CD14-positive monocyte (primary cell): Measurements from ENCODE around the gene NUP205. TPM values are rescaled to one million over a fixed set of nuclear protein-coding genes. Genes with fewer than 3 reads are reported as not detected.

Experiments
- DNase-seq, 3 donors: peaks; one replicate each; pipeline ENCODE4 v3.0.0-alpha.2; 2011 to 2022
- H2AFZ ChIP-seq: 2 replicates; pipeline ENCODE4 v1.6.0; 2012; ENCODE audit warnings: mild to moderate bottlenecking, low read depth, low read length, inconsistent platforms; ENCODE audit not compliant: insufficient read depth, poor library complexity, severe bottlenecking
- H3K27ac ChIP-seq, 2 donors: 1 replicate in 1 of 2; 2 replicates in 1 of 2; pipeline ENCODE4 v1.5.1; 2012 to 2013; ENCODE audit warnings: low read length in 2 of 2, control low read depth in 1 of 2, inconsistent platforms in 1 of 2, low read depth in 1 of 2, mild to moderate bottlenecking in 1 of 2
- H3K27me3 ChIP-seq, 2 donors: one replicate each; pipeline versions ENCODE4 v1.6.0 to v1.6.1; 2011 to 2013; ENCODE audit warnings: low read length in 2 of 2; ENCODE audit not compliant: control insufficient read depth in 2 of 2, insufficient read depth in 2 of 2
- H3K36me3 ChIP-seq, 2 donors: replicated peaks in 1 of 2; 1 replicate in 1 of 2; 2 replicates in 1 of 2; pipeline versions ENCODE4 v1.5.1 to v1.6.1; 2012 to 2013; ENCODE audit warnings: low read length in 2 of 2, control low read depth in 1 of 2, inconsistent platforms in 1 of 2, mild to moderate bottlenecking in 1 of 2; ENCODE audit not compliant: insufficient read depth in 2 of 2, control insufficient read depth in 1 of 2
- H3K4me1 ChIP-seq, 2 donors: 1 replicate in 1 of 2; 2 replicates in 1 of 2; pipeline versions ENCODE4 v1.5.1 to v1.6.1; 2012 to 2013; ENCODE audit warnings: low read length in 2 of 2, control low read depth in 1 of 2, inconsistent platforms in 1 of 2, mild to moderate bottlenecking in 1 of 2, moderate library complexity in 1 of 2; ENCODE audit not compliant: insufficient read depth in 2 of 2, control insufficient read depth in 1 of 2
- H3K4me2 ChIP-seq: replicated peaks from 2 replicates; pipeline ENCODE3; 2012; ENCODE audit warnings: low read length, moderate library complexity, mild to moderate bottlenecking; ENCODE audit not compliant: poor library complexity, severe bottlenecking; ENCODE audit errors: extremely low read depth
- H3K4me3 ChIP-seq, 3 experiments: fragments of 200-600 bp in 1 of 3; sonication (generic) in 1 of 3; replicated peaks in 1 of 3; 1 replicate in 2 of 3; 2 replicates in 1 of 3; pipeline ENCODE4 v1.5.1; 2011 to 2013; ENCODE audit warnings: low read length in 3 of 3, mild to moderate bottlenecking in 3 of 3, control low read depth in 2 of 3, low read depth in 2 of 3, inconsistent platforms in 1 of 3, moderate library complexity in 1 of 3
- H3K79me2 ChIP-seq: 2 replicates; pipeline ENCODE4 v1.6.0; 2012; ENCODE audit warnings: mild to moderate bottlenecking, control low read depth, inconsistent platforms, low read length, moderate library complexity; ENCODE audit not compliant: insufficient read depth
- H3K9ac ChIP-seq: 2 replicates; pipeline ENCODE4 v1.6.0; 2017; ENCODE audit warnings: low read length, mild to moderate bottlenecking; ENCODE audit not compliant: insufficient read depth, poor library complexity, severe bottlenecking
- H3K9me3 ChIP-seq, 2 donors: replicated peaks in 1 of 2; 1 replicate in 1 of 2; 2 replicates in 1 of 2; pipeline versions ENCODE4 v1.5.1 to v1.6.1; 2012 to 2013; ENCODE audit warnings: low read length in 2 of 2, control low read depth in 1 of 2; ENCODE audit not compliant: control insufficient read depth in 1 of 2, insufficient read depth in 1 of 2
- H4K20me1 ChIP-seq: 2 replicates; pipeline ENCODE4 v1.6.0; 2012; ENCODE audit warnings: mild to moderate bottlenecking, low read length, control low read depth, moderate library complexity; ENCODE audit not compliant: insufficient read depth
- H3K27ac Mint-ChIP-seq, 7 donors: one replicate each; pipeline ENCODE4 v1.8.0; 2020; ENCODE audit warnings: mild to moderate bottlenecking in 7 of 7, mixed read lengths in 7 of 7, moderate library complexity in 6 of 7, inconsistent platforms in 2 of 7
- H3K27me3 Mint-ChIP-seq, 3 donors: one replicate each; pipeline ENCODE4 v1.8.0; 2021 to 2022; ENCODE audit warnings: low read depth in 3 of 3, mild to moderate bottlenecking in 3 of 3, mixed read lengths in 3 of 3, moderate library complexity in 3 of 3, inconsistent platforms in 1 of 3
- H3K36me3 Mint-ChIP-seq, 2 donors: one replicate each; pipeline ENCODE4 v1.8.0; 2020; ENCODE audit warnings: mixed read lengths in 2 of 2, inconsistent platforms in 1 of 2, mild to moderate bottlenecking in 1 of 2
- H3K4me1 Mint-ChIP-seq: one replicate; pipeline ENCODE4 v1.8.0; 2020; ENCODE audit warnings: mild to moderate bottlenecking, mixed read lengths
- H3K4me3 Mint-ChIP-seq, 2 donors: one replicate each; pipeline ENCODE4 v1.8.0; 2020; ENCODE audit warnings: mild to moderate bottlenecking in 2 of 2, mixed read lengths in 2 of 2, moderate library complexity in 1 of 2
- H3K9me3 Mint-ChIP-seq, 7 donors: one replicate each; pipeline ENCODE4 v1.8.0; 2020 to 2022; ENCODE audit warnings: mixed read lengths in 7 of 7, mild to moderate bottlenecking in 6 of 7, moderate library complexity in 6 of 7, inconsistent platforms in 2 of 7
- WGBS: methylation state at CpG from one replicate; pipeline ENCODE4 v1.1.5; 2013; ENCODE audit warnings: missing lambda C conversion rate; ENCODE audit not compliant: insufficient coverage; 5-methylcytosine and 5-hydroxymethylcytosine counted together
- intact Hi-C, 2 donors: fragments of 100-400 bp; cut with micrococcal nuclease; formaldehyde crosslinking; loops; one replicate each; pipeline versions ENCODE4 v1.15.0 to v1.15.1; 2023
- polyA plus RNA-seq, 3 donors: library from polyadenylated mRNA; depleted of rRNA in 1 of 3; unstranded in 2 of 3; stranded (reverse) in 1 of 3; fragments of 300-500 nt in 2 of 3; fragments of >200 nt in 1 of 3; fragmentation: Illumina TruSeq in 2 of 3; gene quantifications; 1 replicate in 2 of 3; 2 replicates in 1 of 3; pipeline ENCODE4 v1.2.3, GENCODE V29; 2012 to 2021
- TF ChIP-seq, protein P1 (sequence below): fragments of 200-600 bp; IDR thresholded peaks from one replicate; pipeline ENCODE4 v1.8.0; 2022; ENCODE audit warnings: antibody characterized with exemption, mild to moderate bottlenecking

NUP205 gene
- polyA plus RNA-seq, 3 donors, result 10.9 to 15.2 (median 13.7) TPM

DNA sequence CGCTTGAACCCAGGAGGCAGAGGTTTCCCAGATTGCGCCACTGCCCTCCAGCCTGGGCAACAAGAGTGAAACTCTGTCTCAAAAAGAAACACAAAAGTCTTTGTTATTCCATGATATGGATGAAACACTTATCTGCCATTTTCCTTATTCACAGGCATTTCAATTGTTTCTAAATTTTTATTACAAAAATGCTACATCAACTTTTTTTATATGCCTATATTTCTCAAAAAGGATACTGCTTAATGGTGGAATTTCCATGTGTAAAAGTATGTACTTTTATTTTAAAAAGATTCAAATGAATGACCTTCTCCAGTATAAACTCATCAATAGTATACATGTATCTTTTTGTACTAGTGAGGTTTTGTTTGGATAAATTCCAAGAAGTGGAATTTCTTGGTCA lies 62.7 kb downstream of the NUP205 start:
- DNase-seq, result no peak
- no peaks in the 10 kb centered on the region for H3K79me2 ChIP-seq
- H3K27me3 Mint-ChIP-seq, result no peaks in the 10 kb centered on the region
- intact Hi-C loops, result no loop called here
- no peak overlapping the region for H3K9ac ChIP-seq
- TF ChIP-seq, protein P1, sequence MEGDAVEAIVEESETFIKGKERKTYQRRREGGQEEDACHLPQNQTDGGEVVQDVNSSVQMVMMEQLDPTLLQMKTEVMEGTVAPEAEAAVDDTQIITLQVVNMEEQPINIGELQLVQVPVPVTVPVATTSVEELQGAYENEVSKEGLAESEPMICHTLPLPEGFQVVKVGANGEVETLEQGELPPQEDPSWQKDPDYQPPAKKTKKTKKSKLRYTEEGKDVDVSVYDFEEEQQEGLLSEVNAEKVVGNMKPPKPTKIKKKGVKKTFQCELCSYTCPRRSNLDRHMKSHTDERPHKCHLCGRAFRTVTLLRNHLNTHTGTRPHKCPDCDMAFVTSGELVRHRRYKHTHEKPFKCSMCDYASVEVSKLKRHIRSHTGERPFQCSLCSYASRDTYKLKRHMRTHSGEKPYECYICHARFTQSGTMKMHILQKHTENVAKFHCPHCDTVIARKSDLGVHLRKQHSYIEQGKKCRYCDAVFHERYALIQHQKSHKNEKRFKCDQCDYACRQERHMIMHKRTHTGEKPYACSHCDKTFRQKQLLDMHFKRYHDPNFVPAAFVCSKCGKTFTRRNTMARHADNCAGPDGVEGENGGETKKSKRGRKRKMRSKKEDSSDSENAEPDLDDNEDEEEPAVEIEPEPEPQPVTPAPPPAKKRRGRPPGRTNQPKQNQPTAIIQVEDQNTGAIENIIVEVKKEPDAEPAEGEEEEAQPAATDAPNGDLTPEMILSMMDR, result no peak
- no peaks in the 10 kb centered on the region for H3K4me1 ChIP-seq
- no peak overlapping the region for H2AFZ ChIP-seq
- no peak overlapping the region for H3K4me3 Mint-ChIP-seq
- no peaks in the 10 kb centered on the region for H3K27me3 ChIP-seq
- peaks cover 57 to 79% of the 10 kb centered on the region in 2 donors for H3K36me3 Mint-ChIP-seq
- no peaks in the 10 kb centered on the region for H3K9me3 ChIP-seq
- H3K4me1 Mint-ChIP-seq, result no peaks in the 10 kb centered on the region
- peaks cover 75 to 89% of the 10 kb centered on the region in 2 donors for H3K36me3 ChIP-seq
- no peak overlapping the region for H3K4me3 ChIP-seq
- no peak overlapping the region for H3K27ac ChIP-seq
- H3K27ac Mint-ChIP-seq, result no peak overlapping the region
- H3K4me2 ChIP-seq, result no peak overlapping the region
- H3K9me3 Mint-ChIP-seq, result no peaks in the 10 kb centered on the region
- 92% methylated on average over 2 of the region's 2 CpGs for WGBS
- no peaks in the 10 kb centered on the region for H4K20me1 ChIP-seq

DNA sequence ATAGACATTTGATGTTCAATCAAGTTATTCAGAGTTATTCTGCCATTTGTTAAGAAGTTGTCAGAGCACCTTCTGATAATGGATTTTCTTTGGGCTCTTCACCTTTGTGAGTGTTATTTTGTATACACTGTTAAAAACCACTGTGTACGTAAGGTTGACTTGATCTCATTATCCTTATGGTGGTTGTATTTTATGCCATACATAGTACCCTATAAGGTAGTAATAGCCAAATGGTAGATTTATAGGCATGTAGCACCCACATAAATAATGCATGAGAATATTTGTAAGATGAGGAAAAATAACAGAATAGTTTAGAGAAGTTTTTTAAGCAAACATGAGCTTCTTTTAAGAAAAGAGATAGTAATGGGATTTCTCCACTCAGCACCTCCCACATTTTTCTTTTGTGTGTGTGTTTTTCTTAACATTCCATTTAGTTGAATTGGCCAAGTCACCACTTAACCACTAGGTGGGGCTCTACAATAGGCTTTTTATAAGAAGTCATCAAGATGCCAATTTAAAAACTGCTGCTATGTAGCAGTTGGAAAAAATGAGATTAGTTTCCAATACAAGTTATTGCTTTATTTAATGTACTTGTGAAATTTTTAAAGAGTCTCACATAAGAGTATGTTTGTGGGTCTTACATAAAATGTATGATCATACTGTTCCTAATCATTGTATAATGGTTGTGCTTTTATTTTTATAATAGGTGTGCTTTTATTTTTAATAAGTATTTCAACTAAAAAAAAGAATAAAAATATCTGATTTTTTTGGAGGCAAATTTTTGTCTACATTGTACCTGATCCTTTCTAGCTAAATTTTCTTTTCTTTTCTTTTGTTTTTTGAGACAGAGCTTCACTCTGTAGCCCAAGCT lies 63.5 kb downstream of the NUP205 start:
- Histone ChIP-seq H3K79me2 (no peaks in the 10 kb centered on the region), H3K9ac (no peak overlapping the region), H3K27me3 (no peaks in the 10 kb centered on the region), H4K20me1 (no peaks in the 10 kb centered on the region), H3K4me1 (no peaks in the 10 kb centered on the region), H3K4me3 (no peak overlapping the region), H3K4me2 (no peak overlapping the region), H3K27ac (no peak overlapping the region), H2AFZ (no peak overlapping the region), H3K9me3 (no peaks in the 10 kb centered on the region), H3K36me3 (peaks cover 74 to 89% of the 10 kb centered on the region in 2 donors)
- no peak overlapping the region for H3K27ac Mint-ChIP-seq
- TF ChIP-seq, protein P1, result peak; percentile 88
- DNase-seq, result peak; percentile 11 to 51 (median 34)
- H3K36me3 Mint-ChIP-seq, result peaks cover 57 to 79% of the 10 kb centered on the region in 2 donors
- no peaks in the 10 kb centered on the region for H3K27me3 Mint-ChIP-seq
- H3K4me1 Mint-ChIP-seq, result no peaks in the 10 kb centered on the region
- intact Hi-C loops, result no loop called here
- no peaks in the 10 kb centered on the region for H3K9me3 Mint-ChIP-seq
- no CpG with 5 or more reads among the region's 1 CpG for WGBS
- no peak overlapping the region for H3K4me3 Mint-ChIP-seq
